Gastrocnemius medialis (tissue), 4 donors: ENCODE data around the gene KLF3. TPM values are rescaled to one million over a fixed set of nuclear protein-coding genes. Genes with fewer than 3 reads are reported as not detected.

Source experiments
- ATAC-seq, 2 donors: fragments of 150-250 bp; one replicate each; pipeline ENCODE4 v1.9.1; 2016
- DNase-seq, 2 donors: peaks; one replicate each; pipeline ENCODE4 v3.0.0-alpha.2; 2019
- H3K27ac ChIP-seq, 4 donors: fragments of 200-600 bp; sonication (generic); 1 replicate in 1 of 4; 2 replicates in 3 of 4; pipeline ENCODE4 v1.5.1; 2016 to 2018; ENCODE audit warnings: mild to moderate bottlenecking in 2 of 4, moderate library complexity in 1 of 4
- H3K27me3 ChIP-seq, 3 donors: fragments of 200-600 bp; sonication (generic) in 2 of 3; 1 replicate in 1 of 3; 2 replicates in 2 of 3; pipeline versions ENCODE4 v1.5.1 to v1.6.0; 2016 to 2019; ENCODE audit warnings: mild to moderate bottlenecking in 1 of 3, moderate library complexity in 1 of 3
- H3K36me3 ChIP-seq, 2 donors: fragments of 200-600 bp; sonication (generic) in 1 of 2; one replicate each; pipeline ENCODE4 v1.5.1; 2017 to 2018
- H3K4me1 ChIP-seq, 2 donors: fragments of 200-600 bp; sonication (generic) in 1 of 2; one replicate each; pipeline ENCODE4 v1.5.1; 2016 to 2017; ENCODE audit warnings: mild to moderate bottlenecking in 2 of 2
- H3K4me3 ChIP-seq, 4 donors: fragments of 200-600 bp; sonication (generic) in 3 of 4; 1 replicate in 1 of 4; 2 replicates in 3 of 4; pipeline ENCODE4 v1.5.1; 2016 to 2019; ENCODE audit warnings: mild to moderate bottlenecking in 2 of 4
- H3K9me3 ChIP-seq, 3 donors: fragments of 200-600 bp; sonication (generic) in 2 of 3; 1 replicate in 1 of 3; 2 replicates in 2 of 3; pipeline ENCODE4 v1.5.1; 2016 to 2019
- POLR2A ChIP-seq, 2 donors: fragments of 450-650 bp; IDR thresholded peaks; one replicate each; pipeline ENCODE4 v1.6.1; 2017; ENCODE audit warnings: antibody characterized with exemption in 2 of 2, mild to moderate bottlenecking in 2 of 2, moderate library complexity in 2 of 2
- in situ Hi-C, 4 donors: fragments of 200-750 bp; cut with MboI; loops; one replicate each; pipeline versions ENCODE4 v1.15.0 to v1.8.0; 2017; ENCODE audit warnings: low sequenced_read_pairs in 4 of 4
- intact Hi-C: fragments of 100-400 bp; cut with DNase I; formaldehyde crosslinking; loops from one replicate; pipeline ENCODE4 v1.15.1; 2023; ENCODE audit warnings: low total_unique reads
- total RNA-seq, 4 donors: library from RNA; depleted of rRNA; stranded (reverse); fragments of >200 nt; gene quantifications; one replicate each; pipeline versions ENCODE4 v1.1.0 to v1.2.3, GENCODE V29; 2016
- TF ChIP-seq, protein P1 (sequence below), 5 experiments: fragments of 450-650 bp in 3 of 5; fragments of 200-600 bp in 2 of 5; sonication (generic) in 2 of 5; IDR thresholded peaks in 4 of 5; conservative IDR thresholded peaks in 1 of 5; 1 replicate in 4 of 5; 2 replicates in 1 of 5; pipeline ENCODE4 v1.5.1; 2016 to 2019; ENCODE audit warnings: antibody characterized with exemption in 5 of 5, mild to moderate bottlenecking in 3 of 5, moderate library complexity in 3 of 5

The KLF3 gene
- total RNA-seq, 4 donors from 2014 or later = 12.7 to 26.5 (median 19.4) TPM

DNA sequence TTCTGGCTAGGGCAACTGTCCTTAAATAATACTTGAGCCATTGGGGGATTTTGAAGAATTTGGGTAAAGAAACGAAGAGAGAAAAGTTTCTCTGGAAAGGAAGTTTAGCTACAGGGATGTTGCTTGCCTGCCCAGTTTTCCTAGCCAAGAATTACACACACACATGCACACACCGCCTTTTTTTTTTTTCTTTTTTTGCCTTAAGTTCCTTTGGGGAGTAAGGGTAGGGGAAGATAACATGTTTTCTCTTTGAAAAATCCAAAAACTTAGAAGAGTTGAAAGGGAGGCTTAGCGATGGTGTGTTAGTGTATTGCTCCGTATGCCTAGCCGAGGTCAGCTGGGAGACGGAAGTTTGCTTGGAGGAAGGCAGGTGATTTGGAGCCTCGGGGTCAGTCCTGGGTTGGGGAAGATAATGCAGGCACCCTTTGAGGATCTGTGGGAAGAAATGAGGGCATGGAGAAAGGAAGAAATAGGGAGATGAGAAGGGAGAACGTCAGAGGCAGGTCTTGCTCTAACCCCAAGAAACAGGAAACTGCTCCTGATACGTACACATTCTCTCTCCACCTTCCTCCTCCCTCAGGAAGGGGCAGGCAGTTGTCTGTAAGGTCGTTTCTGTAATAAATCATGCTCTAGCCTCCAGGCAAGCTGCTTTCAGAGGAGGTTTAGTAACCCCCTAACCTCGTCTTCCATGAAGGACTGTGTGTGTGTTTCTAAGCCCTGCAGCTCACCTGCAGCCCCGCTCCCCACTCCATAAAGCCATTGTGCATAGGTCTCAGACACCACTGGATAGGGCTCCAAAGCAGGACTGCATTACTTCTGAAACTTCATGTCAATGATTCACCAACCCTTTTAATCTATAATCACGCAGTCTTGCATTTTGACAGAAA is 10.5 kb downstream of the KLF3 start:
- no peak for ATAC-seq
- peak overlapping the region; percentile 69 to 98 (median 72) for H3K27ac ChIP-seq
- no peak for DNase-seq
- peaks cover 76 to 87% of the 10 kb centered on the region in 2 donors for H3K4me1 ChIP-seq
- H3K36me3 ChIP-seq = no peaks in the 10 kb centered on the region
- TF ChIP-seq, protein P1, sequence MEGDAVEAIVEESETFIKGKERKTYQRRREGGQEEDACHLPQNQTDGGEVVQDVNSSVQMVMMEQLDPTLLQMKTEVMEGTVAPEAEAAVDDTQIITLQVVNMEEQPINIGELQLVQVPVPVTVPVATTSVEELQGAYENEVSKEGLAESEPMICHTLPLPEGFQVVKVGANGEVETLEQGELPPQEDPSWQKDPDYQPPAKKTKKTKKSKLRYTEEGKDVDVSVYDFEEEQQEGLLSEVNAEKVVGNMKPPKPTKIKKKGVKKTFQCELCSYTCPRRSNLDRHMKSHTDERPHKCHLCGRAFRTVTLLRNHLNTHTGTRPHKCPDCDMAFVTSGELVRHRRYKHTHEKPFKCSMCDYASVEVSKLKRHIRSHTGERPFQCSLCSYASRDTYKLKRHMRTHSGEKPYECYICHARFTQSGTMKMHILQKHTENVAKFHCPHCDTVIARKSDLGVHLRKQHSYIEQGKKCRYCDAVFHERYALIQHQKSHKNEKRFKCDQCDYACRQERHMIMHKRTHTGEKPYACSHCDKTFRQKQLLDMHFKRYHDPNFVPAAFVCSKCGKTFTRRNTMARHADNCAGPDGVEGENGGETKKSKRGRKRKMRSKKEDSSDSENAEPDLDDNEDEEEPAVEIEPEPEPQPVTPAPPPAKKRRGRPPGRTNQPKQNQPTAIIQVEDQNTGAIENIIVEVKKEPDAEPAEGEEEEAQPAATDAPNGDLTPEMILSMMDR (IDR thresholded peaks at IDR 0.05 in 4 of 5, conservative IDR thresholded peaks at IDR 0.05 in 1 of 5) = no peak
- no peak for TF ChIP-seq POLR2A (IDR thresholded peaks at IDR 0.05)
- H3K4me3 ChIP-seq = peak overlapping the region in 1 of 4 donors; percentile 9
- no peaks in the 10 kb centered on the region for H3K9me3 ChIP-seq
- in situ Hi-C loops (loop anchor here (5.0 to 10.0 kb wide), 5 partner anchors 357 to 500 kb away; no protein-coding TSS in a partner anchor), intact Hi-C loops (loop anchor here (1.0 to 10.0 kb wide), 4 partner anchors 280 to 612 kb away; no protein-coding TSS in a partner anchor)
- no peaks in the 10 kb centered on the region for H3K27me3 ChIP-seq

DNA sequence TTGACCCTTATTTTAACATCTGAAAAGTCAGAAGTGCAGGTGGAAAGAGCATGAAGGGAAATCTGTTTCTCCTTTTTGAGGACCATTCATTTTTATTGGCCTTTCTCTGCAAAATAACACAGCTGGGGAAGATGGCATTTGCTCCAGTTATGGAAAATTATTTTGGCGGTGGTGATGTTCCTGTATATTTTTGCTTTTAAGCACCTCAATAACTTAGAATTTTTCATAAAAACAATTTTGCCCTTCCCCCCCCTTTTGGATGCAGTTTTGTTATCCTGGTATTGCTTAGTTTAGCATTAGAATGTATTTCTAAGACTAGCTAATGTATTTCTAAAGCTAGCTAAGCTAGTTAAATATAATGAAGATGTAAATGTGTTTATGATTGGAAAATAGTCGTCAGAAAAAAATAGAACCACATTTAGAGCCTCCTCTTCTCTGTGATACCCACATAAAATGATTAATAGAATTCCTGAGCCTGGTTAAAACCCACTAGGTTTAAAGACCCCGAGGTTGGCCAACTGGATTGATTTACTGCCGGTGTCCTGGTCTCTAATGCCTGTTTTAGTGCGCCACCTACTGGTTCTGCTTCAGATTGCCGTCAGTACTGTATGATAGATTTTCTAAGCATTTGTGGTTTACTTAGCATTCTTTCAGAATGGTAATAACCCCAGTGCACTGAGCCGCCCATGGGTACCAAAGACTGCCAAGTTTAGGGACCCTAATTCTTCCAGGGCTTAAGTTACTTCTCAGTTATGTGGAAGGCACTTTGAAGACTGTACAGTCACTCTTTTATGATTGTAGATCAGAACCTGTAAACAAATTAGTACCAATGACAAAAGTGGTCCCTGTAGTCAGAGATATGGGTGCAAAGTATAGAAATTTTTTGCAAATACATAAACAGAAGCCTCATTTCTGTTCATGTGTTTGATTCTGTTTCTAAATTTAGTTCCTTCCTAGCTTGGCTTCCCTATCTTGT is 11.4 kb downstream of the KLF3 start:
- TF ChIP-seq POLR2A (IDR thresholded peaks at IDR 0.05) = no peak
- TF ChIP-seq, protein P1 (IDR thresholded peaks at IDR 0.05 in 4 of 5, conservative IDR thresholded peaks at IDR 0.05 in 1 of 5) = peak; percentile 87 to 96 (median 91)
- no peaks in the 10 kb centered on the region for H3K9me3 ChIP-seq
- H3K27ac ChIP-seq = peak overlapping the region; percentile 69 to 98 (median 72)
- peak; percentile 57 to 61 for ATAC-seq
- no peak overlapping the region for H3K4me3 ChIP-seq
- DNase-seq = peak; percentile 45 to 59
- intact Hi-C loops (loop anchor here (1.0 to 10.0 kb wide), 4 partner anchors 281 to 613 kb away; no protein-coding TSS in a partner anchor), in situ Hi-C loops (loop anchor here in 3 of 4 donors (10.0 kb wide), 3 partner anchors 361 to 501 kb away; no protein-coding TSS in a partner anchor)
- peaks cover 78 to 89% of the 10 kb centered on the region in 2 donors for H3K4me1 ChIP-seq
- no peaks in the 10 kb centered on the region for H3K27me3 ChIP-seq
- H3K36me3 ChIP-seq = no peaks in the 10 kb centered on the region

DNA sequence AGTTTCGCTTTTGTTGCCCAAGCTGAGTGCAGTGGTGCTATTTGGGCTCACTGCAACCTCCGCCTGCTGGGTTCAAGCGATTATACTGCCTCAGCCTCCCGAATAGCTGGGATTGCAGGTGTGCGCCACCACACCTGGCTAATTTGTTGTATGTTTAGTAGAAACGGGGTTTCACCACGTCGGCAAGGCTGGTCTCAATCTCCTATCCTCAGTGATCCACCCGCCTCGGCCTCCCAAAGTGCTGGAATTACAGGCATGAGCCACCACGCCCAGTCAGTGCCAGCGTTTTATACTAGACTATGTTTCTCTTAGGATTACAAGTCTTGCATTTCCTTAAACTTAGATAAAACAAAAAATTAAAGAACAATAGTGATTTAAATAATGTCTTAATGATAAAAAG is 13.0 kb downstream of the KLF3 start:
- H3K4me1 ChIP-seq = peaks cover 77 to 86% of the 10 kb centered on the region in 2 donors
- no peak for ATAC-seq

More for the DNA sequence above, 13.0 kb downstream of the KLF3 start:
- in situ Hi-C loops (loop anchor here in 3 of 4 donors (10.0 kb wide), 3 partner anchors 362 to 502 kb away; no protein-coding TSS in a partner anchor), intact Hi-C loops (loop anchor here (5.0 to 10.0 kb wide), 2 partner anchors 282 to 615 kb away; no protein-coding TSS in a partner anchor)
- Histone ChIP-seq H3K4me3 (no peak overlapping the region), H3K27ac (no peak overlapping the region), H3K27me3 (no peaks in the 10 kb centered on the region), H3K9me3 (no peaks in the 10 kb centered on the region), H3K36me3 (peaks cover 0 to 7% of the 10 kb centered on the region in 2 donors)
- no peak for TF ChIP-seq POLR2A (IDR thresholded peaks at IDR 0.05)
- TF ChIP-seq, protein P1 (IDR thresholded peaks at IDR 0.05 in 4 of 5, conservative IDR thresholded peaks at IDR 0.05 in 1 of 5) = no peak
- DNase-seq = no peak
